Measurements from ENCODE around the gene CRP.

Gene CRP

GRCh38 chr1:159705904-159706256 lies 8.5 kb downstream of the CRP start:
- Histone ChIP-seq H3K36me3 (replicated peaks) (no peaks in the 10 kb centered on the region), H3K27ac (no peak overlapping the region), H3K4me3 (ENCODE audit: low read depth, low read length) (no peak overlapping the region), H3K27me3 (replicated peaks) (no peaks in the 10 kb centered on the region)
- no peak for TF ChIP-seq CTCF (IDR thresholded peaks at IDR 0.05; ENCODE audit: low read depth, low read length, missing control alignments)
- DNase-seq, result no peak
- in situ Hi-C loops (cut with HindIII; ENCODE audit: low pct_ligation_motif_present, low sequenced_read_pairs), result no loop called here

GRCh38 chr1:159705251-159705903 lies 9.0 kb downstream of the CRP start:
- no peak for DNase-seq

GRCh38 chr1:159704481-159704880 lies 9.9 kb downstream of the CRP start:
- H3K27ac ChIP-seq, result no peak overlapping the region
- DNase-seq, result no peak
- no peak overlapping the region for H3K4me3 ChIP-seq (ENCODE audit: low read depth, low read length)
- H3K27me3 ChIP-seq (replicated peaks), result no peaks in the 10 kb centered on the region
- H3K36me3 ChIP-seq (replicated peaks), result no peaks in the 10 kb centered on the region
- no peak for TF ChIP-seq CTCF (IDR thresholded peaks at IDR 0.05; ENCODE audit: low read depth, low read length, missing control alignments)
- in situ Hi-C loops (cut with HindIII; ENCODE audit: low pct_ligation_motif_present, low sequenced_read_pairs), result no loop called here

More at GRCh38 chr1:159705251-159705903, 9.0 kb downstream of the CRP start:
- H3K4me3 ChIP-seq (ENCODE audit: low read depth, low read length), result no peak overlapping the region
- H3K27ac ChIP-seq, result no peak overlapping the region
- in situ Hi-C loops (cut with HindIII; ENCODE audit: low pct_ligation_motif_present, low sequenced_read_pairs), result no loop called here
- no peaks in the 10 kb centered on the region for H3K27me3 ChIP-seq (replicated peaks)
- H3K36me3 ChIP-seq (replicated peaks), result no peaks in the 10 kb centered on the region
- no peak for TF ChIP-seq CTCF (IDR thresholded peaks at IDR 0.05; ENCODE audit: low read depth, low read length, missing control alignments)

- H3K27ac ChIP-seq, result no peak overlapping the region
- DNase-seq, result no peak
- H3K27me3 ChIP-seq (replicated peaks), result no peaks in the 10 kb centered on the region
- H3K36me3 ChIP-seq (replicated peaks), result no peaks in the 10 kb centered on the region
- in situ Hi-C loops (cut with HindIII; ENCODE audit: low pct_ligation_motif_present, low sequenced_read_pairs), result no loop called here
- no peak for TF ChIP-seq CTCF (IDR thresholded peaks at IDR 0.05; ENCODE audit: low read depth, low read length, missing control alignments)
- no peak overlapping the region for H3K4me3 ChIP-seq (ENCODE audit: low read depth, low read length)
Measured at GRCh38 chr1:159700312-159700711, 14.1 kb downstream of the CRP start.

- no peak overlapping the region for H3K27ac ChIP-seq
- H3K36me3 ChIP-seq (replicated peaks), result no peaks in the 10 kb centered on the region
- in situ Hi-C loops (cut with HindIII; ENCODE audit: low pct_ligation_motif_present, low sequenced_read_pairs), result no loop called here
- no peak for TF ChIP-seq CTCF (IDR thresholded peaks at IDR 0.05; ENCODE audit: low read depth, low read length, missing control alignments)
- no peaks in the 10 kb centered on the region for H3K27me3 ChIP-seq (replicated peaks)
- H3K4me3 ChIP-seq (ENCODE audit: low read depth, low read length), result no peak overlapping the region
- DNase-seq, result no peak
Measured at GRCh38 chr1:159699653-159700052, 14.7 kb downstream of the CRP start.

GRCh38 chr1:159699246-159699645 lies 15.1 kb downstream of the CRP start:
- no peak for TF ChIP-seq CTCF (IDR thresholded peaks at IDR 0.05; ENCODE audit: low read depth, low read length, missing control alignments)
- in situ Hi-C loops (cut with HindIII; ENCODE audit: low pct_ligation_motif_present, low sequenced_read_pairs), result no loop called here

More at GRCh38 chr1:159699246-159699645, 15.1 kb downstream of the CRP start:
- Histone ChIP-seq H3K27ac (no peak overlapping the region), H3K36me3 (replicated peaks) (no peaks in the 10 kb centered on the region), H3K27me3 (replicated peaks) (no peaks in the 10 kb centered on the region), H3K4me3 (ENCODE audit: low read depth, low read length) (no peak overlapping the region)
- no peak for DNase-seq

Data from brain microvascular endothelial cell (primary cell).